Esophagus squamous epithelium (tissue), 4 donors: ENCODE results near the gene MAD1L1.

Experiments
- CTCF ChIP-seq, 6 experiments: fragments of 450-650 bp in 4 of 6; fragments of 200-600 bp in 2 of 6; sonication (generic) in 2 of 6; IDR thresholded peaks; one replicate each; pipeline ENCODE4 v1.5.1; 2016 to 2019; ENCODE audit warnings: antibody characterized with exemption in 6 of 6, mild to moderate bottlenecking in 4 of 6, moderate library complexity in 4 of 6
- POLR2A ChIP-seq, 4 donors: fragments of 450-650 bp; IDR thresholded peaks; one replicate each; pipeline ENCODE4 v1.6.1; 2017; ENCODE audit warnings: antibody characterized with exemption in 4 of 4, mild to moderate bottlenecking in 4 of 4, moderate library complexity in 3 of 4

DNA sequence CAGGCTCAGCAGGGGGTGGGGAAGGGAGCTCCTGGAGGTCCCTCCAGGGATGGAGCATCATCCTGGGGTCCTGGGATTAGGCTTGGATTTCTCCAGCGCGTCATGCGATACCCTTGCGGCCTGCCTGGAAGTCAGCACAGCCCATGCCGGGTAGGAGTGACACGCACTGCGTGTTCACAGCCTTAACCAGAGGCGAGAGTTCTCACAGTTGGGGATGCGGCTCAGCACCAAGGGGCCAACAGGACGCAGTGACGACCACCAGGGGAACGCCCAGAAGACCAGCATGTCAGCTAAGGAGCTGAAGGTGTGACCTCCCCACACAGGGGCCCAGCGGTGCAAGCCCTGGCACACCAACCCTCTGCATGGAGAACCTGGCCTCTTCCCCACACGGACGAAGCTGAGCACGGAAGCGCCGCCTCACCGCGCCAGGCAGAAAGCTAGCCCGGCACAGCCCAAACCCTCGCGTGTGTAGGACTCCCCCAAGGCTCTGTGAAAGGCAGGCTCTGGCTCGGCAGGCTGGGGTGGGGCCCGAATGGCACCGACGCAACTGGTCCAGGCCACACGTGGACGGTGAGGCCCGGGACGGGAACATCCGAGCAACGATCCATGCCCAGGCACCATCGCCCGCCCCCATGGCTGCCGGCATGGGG is 364.1 kb downstream of the MAD1L1 start:
- TF ChIP-seq CTCF (IDR thresholded peaks at IDR 0.05) (no peak), POLR2A (IDR thresholded peaks at IDR 0.05) (no peak)
